Adrenal gland (tissue), 5 donors: Measurements from ENCODE around the gene IQGAP1.

Source experiments
- POLR2A ChIP-seq, 2 donors: fragments of 450-650 bp; IDR thresholded peaks; one replicate each; pipeline ENCODE4 v1.6.1; 2017; ENCODE audit warnings: antibody characterized with exemption in 2 of 2, mild to moderate bottlenecking in 2 of 2, moderate library complexity in 1 of 2
- TF ChIP-seq, protein P1 (sequence below), 6 experiments: fragments of 450-650 bp in 4 of 6; fragments of 200-600 bp in 2 of 6; sonication (generic) in 1 of 6; IDR thresholded peaks; 1 replicate in 5 of 6; 2 replicates in 1 of 6; pipeline versions ENCODE4 v1.5.1 to v1.8.0; 2016 to 2021; ENCODE audit warnings: antibody characterized with exemption in 6 of 6, mild to moderate bottlenecking in 2 of 6, moderate library complexity in 1 of 6
- donor health status: DM: no; HTN: no; CAD: no.

DNA sequence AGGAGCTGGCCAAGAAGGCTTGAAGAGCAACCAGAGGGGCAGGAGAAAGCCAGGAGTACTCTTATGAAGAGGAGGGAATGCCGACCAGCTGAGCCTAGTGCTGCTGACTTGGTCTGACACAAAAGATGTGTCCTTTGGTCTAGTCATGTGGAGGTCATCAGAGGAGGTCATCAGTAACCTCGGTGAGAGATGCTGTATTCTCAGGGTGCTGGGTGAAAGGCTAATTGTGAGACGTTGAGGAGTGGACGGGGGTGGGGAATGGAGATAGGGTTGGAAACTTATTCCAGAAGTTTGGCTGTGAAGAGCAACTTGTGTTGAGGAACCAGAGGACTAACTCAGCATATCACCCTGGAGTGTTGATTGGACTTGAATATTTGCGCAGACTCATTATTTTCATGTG is 147.2 kb downstream of the IQGAP1 start:
- TF ChIP-seq, protein P1, sequence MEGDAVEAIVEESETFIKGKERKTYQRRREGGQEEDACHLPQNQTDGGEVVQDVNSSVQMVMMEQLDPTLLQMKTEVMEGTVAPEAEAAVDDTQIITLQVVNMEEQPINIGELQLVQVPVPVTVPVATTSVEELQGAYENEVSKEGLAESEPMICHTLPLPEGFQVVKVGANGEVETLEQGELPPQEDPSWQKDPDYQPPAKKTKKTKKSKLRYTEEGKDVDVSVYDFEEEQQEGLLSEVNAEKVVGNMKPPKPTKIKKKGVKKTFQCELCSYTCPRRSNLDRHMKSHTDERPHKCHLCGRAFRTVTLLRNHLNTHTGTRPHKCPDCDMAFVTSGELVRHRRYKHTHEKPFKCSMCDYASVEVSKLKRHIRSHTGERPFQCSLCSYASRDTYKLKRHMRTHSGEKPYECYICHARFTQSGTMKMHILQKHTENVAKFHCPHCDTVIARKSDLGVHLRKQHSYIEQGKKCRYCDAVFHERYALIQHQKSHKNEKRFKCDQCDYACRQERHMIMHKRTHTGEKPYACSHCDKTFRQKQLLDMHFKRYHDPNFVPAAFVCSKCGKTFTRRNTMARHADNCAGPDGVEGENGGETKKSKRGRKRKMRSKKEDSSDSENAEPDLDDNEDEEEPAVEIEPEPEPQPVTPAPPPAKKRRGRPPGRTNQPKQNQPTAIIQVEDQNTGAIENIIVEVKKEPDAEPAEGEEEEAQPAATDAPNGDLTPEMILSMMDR (IDR thresholded peaks at IDR 0.05) = no peak
- TF ChIP-seq POLR2A (IDR thresholded peaks at IDR 0.05) = no peak
